Osteoblast (primary cell): Measurements from ENCODE around the gene SLC12A3. TPM values are rescaled to one million over a fixed set of nuclear protein-coding genes. Genes with fewer than 3 reads are reported as not detected.

Experiments
- DNase-seq: peaks from one replicate; pipeline ENCODE4 v3.0.0; 2011; ENCODE audit warnings: low spot score, mixed read lengths; ENCODE audit not compliant: insufficient read length; ENCODE audit errors: missing footprints
- H2AFZ ChIP-seq: 2 replicates; pipeline ENCODE4 v1.6.0; 2011; ENCODE audit warnings: mild to moderate bottlenecking, low read length
- H3K27ac ChIP-seq: 2 replicates; pipeline ENCODE4 v1.5.1; 2011; ENCODE audit warnings: mild to moderate bottlenecking, low read depth, low read length, moderate library complexity
- H3K27me3 ChIP-seq: 2 replicates; pipeline ENCODE4 v1.6.0; 2012; ENCODE audit warnings: mild to moderate bottlenecking, control low read depth, inconsistent platforms, low read length, moderate library complexity; ENCODE audit not compliant: insufficient read depth
- H3K36me3 ChIP-seq: 2 replicates; pipeline ENCODE4 v1.5.1; 2011; ENCODE audit warnings: mild to moderate bottlenecking, low read length, control low read depth, moderate library complexity; ENCODE audit not compliant: insufficient read depth
- H3K4me1 ChIP-seq: 2 replicates; pipeline ENCODE4 v1.5.1; 2011; ENCODE audit warnings: mild to moderate bottlenecking, low read length, control low read depth, moderate library complexity; ENCODE audit not compliant: insufficient read depth
- H3K4me2 ChIP-seq: 2 replicates; pipeline ENCODE4 v1.6.0; 2011; ENCODE audit warnings: mild to moderate bottlenecking, low read length; ENCODE audit not compliant: insufficient read depth
- H3K4me3 ChIP-seq: fragments of 200-600 bp; sonication (generic); 3 replicates; pipeline ENCODE4 v1.5.1; 2012; ENCODE audit warnings: mild to moderate bottlenecking, low read length, inconsistent platforms; ENCODE audit not compliant: insufficient read depth
- H3K79me2 ChIP-seq: 2 replicates; pipeline ENCODE4 v1.6.0; 2012; ENCODE audit warnings: mild to moderate bottlenecking, low read length, control low read depth, inconsistent platforms; ENCODE audit not compliant: insufficient read depth
- H3K9me3 ChIP-seq: 2 replicates; pipeline ENCODE4 v1.5.1; 2011; ENCODE audit warnings: low read depth, low read length, control low read depth
- H4K20me1 ChIP-seq: 2 replicates; pipeline ENCODE4 v1.6.0; 2012; ENCODE audit warnings: mild to moderate bottlenecking, low read length, control low read depth; ENCODE audit not compliant: insufficient read depth
- total RNA-seq: library from RNA; depleted of rRNA; stranded (reverse); fragments of >200 nt; gene quantifications from 2 replicates; pipeline ENCODE4 v1.2.3, GENCODE V29; 2012
- TF ChIP-seq, protein P1 (sequence below): IDR thresholded peaks from 2 replicates; pipeline ENCODE4 v1.5.1; 2011; ENCODE audit warnings: mild to moderate bottlenecking, low read depth, low read length, moderate library complexity; ENCODE audit errors: extremely low read depth

Gene SLC12A3
- total RNA-seq, 1 donor, result not detected

DNA sequence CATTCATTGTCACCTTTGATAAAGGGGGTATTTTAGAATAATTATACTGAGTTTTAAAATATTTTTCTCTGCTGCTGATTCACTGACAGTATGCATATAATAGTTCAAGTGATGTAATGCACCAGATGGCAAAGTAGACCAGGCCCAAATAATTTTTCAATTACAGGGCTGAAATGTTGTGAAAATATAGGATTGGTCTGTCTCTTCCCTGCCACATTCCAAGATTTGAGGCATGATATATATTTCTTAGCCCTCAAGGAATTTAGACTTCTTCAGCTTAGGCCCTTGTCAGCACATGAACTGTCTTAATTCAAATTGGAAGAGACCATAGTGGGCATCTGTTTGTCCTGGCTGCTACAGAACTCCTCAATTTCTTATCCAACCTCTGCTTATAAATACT, 39.2 kb upstream of the SLC12A3 start:
- Histone ChIP-seq H3K4me3 (no peak overlapping the region), H3K4me2 (no peak overlapping the region), H4K20me1 (no peaks in the 10 kb centered on the region), H3K4me1 (peaks cover 8% of the 10 kb centered on the region), H3K27ac (no peak overlapping the region), H3K36me3 (peaks cover 27% of the 10 kb centered on the region), H2AFZ (no peak overlapping the region), H3K27me3 (no peaks in the 10 kb centered on the region), H3K79me2 (no peaks in the 10 kb centered on the region), H3K9me3 (no peaks in the 10 kb centered on the region)
- TF ChIP-seq, protein P1, sequence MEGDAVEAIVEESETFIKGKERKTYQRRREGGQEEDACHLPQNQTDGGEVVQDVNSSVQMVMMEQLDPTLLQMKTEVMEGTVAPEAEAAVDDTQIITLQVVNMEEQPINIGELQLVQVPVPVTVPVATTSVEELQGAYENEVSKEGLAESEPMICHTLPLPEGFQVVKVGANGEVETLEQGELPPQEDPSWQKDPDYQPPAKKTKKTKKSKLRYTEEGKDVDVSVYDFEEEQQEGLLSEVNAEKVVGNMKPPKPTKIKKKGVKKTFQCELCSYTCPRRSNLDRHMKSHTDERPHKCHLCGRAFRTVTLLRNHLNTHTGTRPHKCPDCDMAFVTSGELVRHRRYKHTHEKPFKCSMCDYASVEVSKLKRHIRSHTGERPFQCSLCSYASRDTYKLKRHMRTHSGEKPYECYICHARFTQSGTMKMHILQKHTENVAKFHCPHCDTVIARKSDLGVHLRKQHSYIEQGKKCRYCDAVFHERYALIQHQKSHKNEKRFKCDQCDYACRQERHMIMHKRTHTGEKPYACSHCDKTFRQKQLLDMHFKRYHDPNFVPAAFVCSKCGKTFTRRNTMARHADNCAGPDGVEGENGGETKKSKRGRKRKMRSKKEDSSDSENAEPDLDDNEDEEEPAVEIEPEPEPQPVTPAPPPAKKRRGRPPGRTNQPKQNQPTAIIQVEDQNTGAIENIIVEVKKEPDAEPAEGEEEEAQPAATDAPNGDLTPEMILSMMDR, result no peak
- DNase-seq, result no peak

DNA sequence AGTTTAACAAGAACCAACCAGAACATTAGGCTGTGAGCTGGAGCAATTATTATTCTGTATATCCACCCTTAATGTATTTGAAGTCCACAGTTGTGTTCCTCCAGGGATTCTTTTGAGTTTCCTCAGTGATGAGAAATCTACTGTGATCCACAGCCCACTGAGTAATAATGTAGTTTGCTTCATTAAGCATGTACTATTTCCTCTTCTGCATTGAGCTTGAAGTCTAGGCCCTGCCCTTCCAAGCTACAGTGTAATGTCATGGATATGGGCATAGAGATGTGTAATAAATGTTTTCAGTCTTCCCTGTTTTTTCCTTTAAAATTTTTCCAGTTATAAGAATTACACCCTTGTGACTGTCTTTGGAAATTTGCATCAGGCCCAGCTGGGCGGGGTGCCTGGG, 36.4 kb upstream of the SLC12A3 start:
- no peak for DNase-seq
- TF ChIP-seq, protein P1, result no peak
- H3K36me3 ChIP-seq, result peaks cover 20% of the 10 kb centered on the region
- no peak overlapping the region for H3K27ac ChIP-seq
- H3K9me3 ChIP-seq, result no peaks in the 10 kb centered on the region
- H4K20me1 ChIP-seq, result no peaks in the 10 kb centered on the region
- peaks cover 15% of the 10 kb centered on the region for H3K4me1 ChIP-seq
- no peak overlapping the region for H3K4me3 ChIP-seq
- H2AFZ ChIP-seq, result no peak overlapping the region
- no peak overlapping the region for H3K4me2 ChIP-seq
- no peaks in the 10 kb centered on the region for H3K27me3 ChIP-seq
- H3K79me2 ChIP-seq, result no peaks in the 10 kb centered on the region

DNA sequence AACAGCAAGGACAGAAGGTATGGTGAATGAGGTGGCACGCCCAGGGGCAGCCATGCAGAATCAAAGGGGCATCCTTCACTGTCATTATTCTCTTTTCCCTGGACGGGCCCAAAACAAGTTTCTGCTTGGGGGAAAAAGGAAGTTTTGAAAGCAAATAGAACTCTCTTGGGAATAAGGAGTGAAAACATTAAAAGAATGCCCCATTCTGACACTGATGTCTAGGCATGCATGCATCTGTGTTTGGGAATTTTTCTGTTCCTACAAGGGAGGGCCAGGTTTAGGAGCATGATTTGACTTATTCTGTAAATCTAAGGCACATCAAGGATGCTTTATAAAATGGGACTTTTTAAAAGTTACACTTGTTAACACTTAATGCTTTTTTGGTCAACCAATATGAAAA, 34.3 kb upstream of the SLC12A3 start:
- Histone ChIP-seq H3K36me3 (peaks cover 33% of the 10 kb centered on the region), H3K9me3 (no peaks in the 10 kb centered on the region), H3K4me1 (peaks cover 15% of the 10 kb centered on the region), H3K4me3 (no peak overlapping the region), H4K20me1 (no peaks in the 10 kb centered on the region), H2AFZ (no peak overlapping the region), H3K4me2 (peak overlapping the region; percentile 8), H3K27me3 (no peaks in the 10 kb centered on the region), H3K79me2 (no peaks in the 10 kb centered on the region), H3K27ac (no peak overlapping the region)
- no peak for DNase-seq
- TF ChIP-seq, protein P1, result no peak

DNA sequence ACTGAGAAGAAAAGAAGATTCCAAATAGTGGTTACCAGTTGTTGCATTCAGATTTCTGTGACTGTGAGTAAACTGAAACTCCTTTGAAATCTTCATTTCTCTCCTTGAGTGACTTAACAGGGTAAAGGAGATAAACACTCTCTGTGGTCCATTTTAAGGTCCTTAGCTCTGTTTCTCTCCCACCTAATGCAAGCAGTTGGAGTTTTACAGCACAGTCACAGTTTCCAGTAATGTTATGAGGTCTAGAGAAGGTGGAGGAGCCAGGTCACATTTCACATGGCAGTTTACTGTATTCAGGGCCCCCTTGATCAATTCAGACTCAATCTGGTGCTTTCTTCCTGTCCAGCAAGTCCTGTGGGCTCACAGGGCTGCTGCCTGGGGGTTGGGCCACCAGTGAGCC, 32.2 kb upstream of the SLC12A3 start:
- no peaks in the 10 kb centered on the region for H3K27me3 ChIP-seq
- peaks cover 15% of the 10 kb centered on the region for H3K4me1 ChIP-seq
- no peaks in the 10 kb centered on the region for H4K20me1 ChIP-seq
- no peaks in the 10 kb centered on the region for H3K9me3 ChIP-seq
- H3K36me3 ChIP-seq, result peaks cover 31% of the 10 kb centered on the region
- no peak overlapping the region for H3K4me3 ChIP-seq
- no peak overlapping the region for H2AFZ ChIP-seq
- DNase-seq, result no peak
- H3K4me2 ChIP-seq, result no peak overlapping the region
- H3K27ac ChIP-seq, result no peak overlapping the region
- TF ChIP-seq, protein P1, result no peak
- no peaks in the 10 kb centered on the region for H3K79me2 ChIP-seq
